GM23338 (cell line): ENCODE data around the gene EPHB6. TPM values are rescaled to one million over a fixed set of nuclear protein-coding genes. Genes with fewer than 3 reads are reported as not detected.

Source experiments
- ATAC-seq: fragments of 200-7000 bp; cut with Tn5 transposase; 3 replicates; pipeline ENCODE4 v1.9.1; 2020
- DNase-seq: peaks from one replicate; pipeline ENCODE4 v3.0.0-alpha.2; 2015; ENCODE audit warnings: low spot score
- H2AFZ ChIP-seq: fragments of 200-600 bp; sonication (generic); 2 replicates; pipeline ENCODE4 v1.8.0; 2016; ENCODE audit warnings: antibody characterized with exemption, mild to moderate bottlenecking, moderate library complexity
- H3F3A ChIP-seq: fragments of 200-600 bp; sonication (generic); replicated peaks from 2 replicates; pipeline ENCODE4 v1.8.0; 2017; ENCODE audit warnings: antibody characterized with exemption, mixed run types, low read depth
- H3K27ac ChIP-seq: fragments of 200-600 bp; sonication (generic); 2 replicates; pipeline ENCODE4 v1.6.1; 2016; ENCODE audit warnings: low read depth
- H3K27me3 ChIP-seq: fragments of 200-600 bp; sonication (generic); 2 replicates; pipeline ENCODE4 v1.8.0; 2016; ENCODE audit warnings: mild to moderate bottlenecking, mixed run types, moderate library complexity; ENCODE audit not compliant: insufficient read depth
- H3K36me3 ChIP-seq: fragments of 200-600 bp; sonication (generic); 2 replicates; pipeline ENCODE4 v1.8.0; 2016; ENCODE audit warnings: mild to moderate bottlenecking; ENCODE audit not compliant: insufficient read depth
- H3K4me1 ChIP-seq: fragments of 200-600 bp; sonication (generic); 2 replicates; pipeline ENCODE4 v1.8.0; 2016; ENCODE audit warnings: mild to moderate bottlenecking, moderate library complexity; ENCODE audit not compliant: insufficient read depth
- H3K4me2 ChIP-seq: fragments of 200-600 bp; sonication (generic); 2 replicates; pipeline ENCODE4 v1.7.1; 2017; ENCODE audit warnings: mixed run types
- H3K4me3 ChIP-seq: fragments of 200-600 bp; sonication (generic); 2 replicates; pipeline ENCODE4 v1.6.1; 2016; ENCODE audit warnings: mixed run types
- H3K79me2 ChIP-seq: fragments of 200-600 bp; sonication (generic); replicated peaks from 2 replicates; pipeline ENCODE4 v1.8.0; 2017; ENCODE audit warnings: mild to moderate bottlenecking; ENCODE audit not compliant: insufficient read depth
- H3K9me2 ChIP-seq: fragments of 200-600 bp; sonication (generic); 2 replicates; pipeline ENCODE4 v1.8.0; 2017; ENCODE audit not compliant: insufficient read depth
- H4K20me1 ChIP-seq: fragments of 200-600 bp; sonication (generic); replicated peaks from 2 replicates; pipeline ENCODE4 v1.8.0; 2017; ENCODE audit warnings: mild to moderate bottlenecking; ENCODE audit not compliant: insufficient read depth
- H3K27ac Mint-ChIP-seq: 2 replicates; pipeline ENCODE4 v1.8.0; 2020; ENCODE audit warnings: inconsistent platforms, mild to moderate bottlenecking, moderate library complexity, mixed read lengths
- H3K27me3 Mint-ChIP-seq: 3 replicates; pipeline ENCODE4 v1.8.0; 2022; ENCODE audit warnings: low read depth, mild to moderate bottlenecking, moderate library complexity, mixed read lengths, inconsistent platforms; ENCODE audit not compliant: insufficient read depth, poor library complexity
- H3K36me3 Mint-ChIP-seq: 3 replicates; pipeline ENCODE4 v1.8.0; 2021; ENCODE audit warnings: low read depth, mild to moderate bottlenecking, inconsistent platforms, moderate library complexity, mixed read lengths
- H3K4me1 Mint-ChIP-seq: 3 replicates; pipeline ENCODE4 v1.8.0; 2020; ENCODE audit warnings: mild to moderate bottlenecking, inconsistent platforms, mixed read lengths
- H3K4me3 Mint-ChIP-seq: 3 replicates; pipeline ENCODE4 v1.8.0; 2021; ENCODE audit warnings: moderate library complexity, mild to moderate bottlenecking, inconsistent platforms, mixed read lengths
- H3K9me3 Mint-ChIP-seq: 3 replicates; pipeline ENCODE4 v1.8.0; 2020; ENCODE audit warnings: moderate library complexity, mild to moderate bottlenecking, inconsistent platforms, mixed read lengths
- EZH2 ChIP-seq: fragments of 200-600 bp; sonication (generic); IDR thresholded peaks from one replicate; pipeline ENCODE4 v1.8.0; 2017; ENCODE audit warnings: antibody characterized with exemption, mild to moderate bottlenecking, low read depth; ENCODE audit not compliant: unreplicated experiment
- EZH2phosphoT487 ChIP-seq: fragments of 200-600 bp; sonication (generic); IDR thresholded peaks from one replicate; pipeline ENCODE4 v1.8.1; 2018; ENCODE audit warnings: antibody characterized with exemption; ENCODE audit not compliant: unreplicated experiment
- STAT1 ChIP-seq: IDR thresholded peaks from one replicate; pipeline ENCODE4 v1.6.1; 2016; ENCODE audit warnings: antibody characterized with exemption; ENCODE audit not compliant: unreplicated experiment
- ZNF331 ChIP-seq: fragments of 250-450 bp; sonication (Bioruptor Pico); IDR thresholded peaks from 2 replicates; pipeline ENCODE4 v1.5.0; 2020; ENCODE audit warnings: low read depth, mild to moderate bottlenecking, moderate library complexity
- polyA plus RNA-seq: library from polyadenylated mRNA; unstranded; fragments of >200 nt; fragmentation: Nextera tagmentation; extraction: Ambion mirVana; gene quantifications from 2 replicates; pipeline ENCODE4 v1.2.1, GENCODE V29; 2016
- total RNA-seq: library from RNA; depleted of rRNA; stranded (reverse); fragments of >200 nt; shearing (Covaris generic); gene quantifications from 2 replicates; pipeline ENCODE4 v1.2.3, GENCODE V29; 2014
- TF ChIP-seq, protein P1 (sequence below): IDR thresholded peaks from one replicate; pipeline ENCODE4 v1.6.1; 2018; ENCODE audit warnings: antibody characterized with exemption; ENCODE audit not compliant: unreplicated experiment
- TF ChIP-seq, protein P2 (sequence below): IDR thresholded peaks from 2 replicates; pipeline ENCODE4 v1.6.1; 2016; ENCODE audit warnings: antibody characterized with exemption
- TF ChIP-seq, protein P3 (sequence below), 2 experiments: fragments of 200-600 bp in 1 of 2; sonication (generic) in 1 of 2; conservative IDR thresholded peaks; 2 replicates each; pipeline versions ENCODE4 v1.5.1 to v1.6.1; 2016 to 2017; ENCODE audit warnings: antibody characterized with exemption in 2 of 2, low read depth in 2 of 2, mild to moderate bottlenecking in 2 of 2, moderate library complexity in 1 of 2
- TF ChIP-seq, protein P4 (sequence below): fragments of 250-450 bp; sonication (Bioruptor Pico); IDR thresholded peaks from 2 replicates; pipeline ENCODE4 v1.5.0; 2020; ENCODE audit warnings: mild to moderate bottlenecking, moderate library complexity

EPHB6 gene
- total and polyA plus RNA-seq, 2 experiments from 2014 or later, result 20.8 to 27.5 TPM

DNA sequence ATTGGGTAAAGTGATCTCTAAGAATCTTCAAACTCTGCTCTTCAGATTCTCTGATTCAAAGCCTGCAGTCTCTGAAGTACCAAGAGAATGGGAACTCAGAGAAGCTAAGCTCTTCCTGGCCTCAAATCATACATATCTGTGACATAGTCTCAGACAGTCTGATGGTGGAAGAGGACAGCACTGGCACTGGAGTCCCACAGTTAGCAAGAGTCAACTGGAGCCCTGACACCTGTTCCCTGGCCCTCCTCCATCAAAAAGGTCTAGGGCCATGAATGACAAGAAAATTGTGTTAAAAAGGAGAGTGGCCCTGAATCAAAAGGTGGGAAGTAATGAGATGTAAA is 46.4 kb upstream of the EPHB6 start:
- Histone ChIP-seq H3F3A (no peaks in the 10 kb centered on the region), H3K27me3 (no peaks in the 10 kb centered on the region), H3K4me2 (no peak overlapping the region), H3K4me3 (no peak overlapping the region), H3K36me3 (no peaks in the 10 kb centered on the region), H4K20me1 (no peaks in the 10 kb centered on the region), H3K4me1 (peaks cover 40% of the 10 kb centered on the region), H2AFZ (no peak overlapping the region), H3K9me2 (no peaks in the 10 kb centered on the region), H3K27ac (no peak overlapping the region), H3K79me2 (no peaks in the 10 kb centered on the region)
- Mint-ChIP-seq H3K36me3 (peaks cover 9% of the 10 kb centered on the region; the same call in 2 of the 3 replicates), H3K27me3 (peaks cover 18% of the 10 kb centered on the region), H3K4me3 (no peak overlapping the region), H3K9me3 (no peaks in the 10 kb centered on the region; the same call in 2 of the 3 replicates), H3K27ac (no peak overlapping the region), H3K4me1 (peaks cover 55% of the 10 kb centered on the region)
- no peak for TF ChIP-seq ZNF331 (CRISPR knock-in tag)
- TF ChIP-seq EZH2, result no peak
- TF ChIP-seq EZH2phosphoT487, result no peak
- TF ChIP-seq, protein P1, sequence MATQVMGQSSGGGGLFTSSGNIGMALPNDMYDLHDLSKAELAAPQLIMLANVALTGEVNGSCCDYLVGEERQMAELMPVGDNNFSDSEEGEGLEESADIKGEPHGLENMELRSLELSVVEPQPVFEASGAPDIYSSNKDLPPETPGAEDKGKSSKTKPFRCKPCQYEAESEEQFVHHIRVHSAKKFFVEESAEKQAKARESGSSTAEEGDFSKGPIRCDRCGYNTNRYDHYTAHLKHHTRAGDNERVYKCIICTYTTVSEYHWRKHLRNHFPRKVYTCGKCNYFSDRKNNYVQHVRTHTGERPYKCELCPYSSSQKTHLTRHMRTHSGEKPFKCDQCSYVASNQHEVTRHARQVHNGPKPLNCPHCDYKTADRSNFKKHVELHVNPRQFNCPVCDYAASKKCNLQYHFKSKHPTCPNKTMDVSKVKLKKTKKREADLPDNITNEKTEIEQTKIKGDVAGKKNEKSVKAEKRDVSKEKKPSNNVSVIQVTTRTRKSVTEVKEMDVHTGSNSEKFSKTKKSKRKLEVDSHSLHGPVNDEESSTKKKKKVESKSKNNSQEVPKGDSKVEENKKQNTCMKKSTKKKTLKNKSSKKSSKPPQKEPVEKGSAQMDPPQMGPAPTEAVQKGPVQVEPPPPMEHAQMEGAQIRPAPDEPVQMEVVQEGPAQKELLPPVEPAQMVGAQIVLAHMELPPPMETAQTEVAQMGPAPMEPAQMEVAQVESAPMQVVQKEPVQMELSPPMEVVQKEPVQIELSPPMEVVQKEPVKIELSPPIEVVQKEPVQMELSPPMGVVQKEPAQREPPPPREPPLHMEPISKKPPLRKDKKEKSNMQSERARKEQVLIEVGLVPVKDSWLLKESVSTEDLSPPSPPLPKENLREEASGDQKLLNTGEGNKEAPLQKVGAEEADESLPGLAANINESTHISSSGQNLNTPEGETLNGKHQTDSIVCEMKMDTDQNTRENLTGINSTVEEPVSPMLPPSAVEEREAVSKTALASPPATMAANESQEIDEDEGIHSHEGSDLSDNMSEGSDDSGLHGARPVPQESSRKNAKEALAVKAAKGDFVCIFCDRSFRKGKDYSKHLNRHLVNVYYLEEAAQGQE, result no peak
- no peak for TF ChIP-seq STAT1
- TF ChIP-seq, protein P2, sequence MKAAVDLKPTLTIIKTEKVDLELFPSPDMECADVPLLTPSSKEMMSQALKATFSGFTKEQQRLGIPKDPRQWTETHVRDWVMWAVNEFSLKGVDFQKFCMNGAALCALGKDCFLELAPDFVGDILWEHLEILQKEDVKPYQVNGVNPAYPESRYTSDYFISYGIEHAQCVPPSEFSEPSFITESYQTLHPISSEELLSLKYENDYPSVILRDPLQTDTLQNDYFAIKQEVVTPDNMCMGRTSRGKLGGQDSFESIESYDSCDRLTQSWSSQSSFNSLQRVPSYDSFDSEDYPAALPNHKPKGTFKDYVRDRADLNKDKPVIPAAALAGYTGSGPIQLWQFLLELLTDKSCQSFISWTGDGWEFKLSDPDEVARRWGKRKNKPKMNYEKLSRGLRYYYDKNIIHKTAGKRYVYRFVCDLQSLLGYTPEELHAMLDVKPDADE, result no peak
- TF ChIP-seq, protein P3, sequence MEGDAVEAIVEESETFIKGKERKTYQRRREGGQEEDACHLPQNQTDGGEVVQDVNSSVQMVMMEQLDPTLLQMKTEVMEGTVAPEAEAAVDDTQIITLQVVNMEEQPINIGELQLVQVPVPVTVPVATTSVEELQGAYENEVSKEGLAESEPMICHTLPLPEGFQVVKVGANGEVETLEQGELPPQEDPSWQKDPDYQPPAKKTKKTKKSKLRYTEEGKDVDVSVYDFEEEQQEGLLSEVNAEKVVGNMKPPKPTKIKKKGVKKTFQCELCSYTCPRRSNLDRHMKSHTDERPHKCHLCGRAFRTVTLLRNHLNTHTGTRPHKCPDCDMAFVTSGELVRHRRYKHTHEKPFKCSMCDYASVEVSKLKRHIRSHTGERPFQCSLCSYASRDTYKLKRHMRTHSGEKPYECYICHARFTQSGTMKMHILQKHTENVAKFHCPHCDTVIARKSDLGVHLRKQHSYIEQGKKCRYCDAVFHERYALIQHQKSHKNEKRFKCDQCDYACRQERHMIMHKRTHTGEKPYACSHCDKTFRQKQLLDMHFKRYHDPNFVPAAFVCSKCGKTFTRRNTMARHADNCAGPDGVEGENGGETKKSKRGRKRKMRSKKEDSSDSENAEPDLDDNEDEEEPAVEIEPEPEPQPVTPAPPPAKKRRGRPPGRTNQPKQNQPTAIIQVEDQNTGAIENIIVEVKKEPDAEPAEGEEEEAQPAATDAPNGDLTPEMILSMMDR (conservative IDR thresholded peaks at IDR 0.05; ENCODE audit: low read depth in 2 of 2), result no peak
- TF ChIP-seq, protein P4, sequence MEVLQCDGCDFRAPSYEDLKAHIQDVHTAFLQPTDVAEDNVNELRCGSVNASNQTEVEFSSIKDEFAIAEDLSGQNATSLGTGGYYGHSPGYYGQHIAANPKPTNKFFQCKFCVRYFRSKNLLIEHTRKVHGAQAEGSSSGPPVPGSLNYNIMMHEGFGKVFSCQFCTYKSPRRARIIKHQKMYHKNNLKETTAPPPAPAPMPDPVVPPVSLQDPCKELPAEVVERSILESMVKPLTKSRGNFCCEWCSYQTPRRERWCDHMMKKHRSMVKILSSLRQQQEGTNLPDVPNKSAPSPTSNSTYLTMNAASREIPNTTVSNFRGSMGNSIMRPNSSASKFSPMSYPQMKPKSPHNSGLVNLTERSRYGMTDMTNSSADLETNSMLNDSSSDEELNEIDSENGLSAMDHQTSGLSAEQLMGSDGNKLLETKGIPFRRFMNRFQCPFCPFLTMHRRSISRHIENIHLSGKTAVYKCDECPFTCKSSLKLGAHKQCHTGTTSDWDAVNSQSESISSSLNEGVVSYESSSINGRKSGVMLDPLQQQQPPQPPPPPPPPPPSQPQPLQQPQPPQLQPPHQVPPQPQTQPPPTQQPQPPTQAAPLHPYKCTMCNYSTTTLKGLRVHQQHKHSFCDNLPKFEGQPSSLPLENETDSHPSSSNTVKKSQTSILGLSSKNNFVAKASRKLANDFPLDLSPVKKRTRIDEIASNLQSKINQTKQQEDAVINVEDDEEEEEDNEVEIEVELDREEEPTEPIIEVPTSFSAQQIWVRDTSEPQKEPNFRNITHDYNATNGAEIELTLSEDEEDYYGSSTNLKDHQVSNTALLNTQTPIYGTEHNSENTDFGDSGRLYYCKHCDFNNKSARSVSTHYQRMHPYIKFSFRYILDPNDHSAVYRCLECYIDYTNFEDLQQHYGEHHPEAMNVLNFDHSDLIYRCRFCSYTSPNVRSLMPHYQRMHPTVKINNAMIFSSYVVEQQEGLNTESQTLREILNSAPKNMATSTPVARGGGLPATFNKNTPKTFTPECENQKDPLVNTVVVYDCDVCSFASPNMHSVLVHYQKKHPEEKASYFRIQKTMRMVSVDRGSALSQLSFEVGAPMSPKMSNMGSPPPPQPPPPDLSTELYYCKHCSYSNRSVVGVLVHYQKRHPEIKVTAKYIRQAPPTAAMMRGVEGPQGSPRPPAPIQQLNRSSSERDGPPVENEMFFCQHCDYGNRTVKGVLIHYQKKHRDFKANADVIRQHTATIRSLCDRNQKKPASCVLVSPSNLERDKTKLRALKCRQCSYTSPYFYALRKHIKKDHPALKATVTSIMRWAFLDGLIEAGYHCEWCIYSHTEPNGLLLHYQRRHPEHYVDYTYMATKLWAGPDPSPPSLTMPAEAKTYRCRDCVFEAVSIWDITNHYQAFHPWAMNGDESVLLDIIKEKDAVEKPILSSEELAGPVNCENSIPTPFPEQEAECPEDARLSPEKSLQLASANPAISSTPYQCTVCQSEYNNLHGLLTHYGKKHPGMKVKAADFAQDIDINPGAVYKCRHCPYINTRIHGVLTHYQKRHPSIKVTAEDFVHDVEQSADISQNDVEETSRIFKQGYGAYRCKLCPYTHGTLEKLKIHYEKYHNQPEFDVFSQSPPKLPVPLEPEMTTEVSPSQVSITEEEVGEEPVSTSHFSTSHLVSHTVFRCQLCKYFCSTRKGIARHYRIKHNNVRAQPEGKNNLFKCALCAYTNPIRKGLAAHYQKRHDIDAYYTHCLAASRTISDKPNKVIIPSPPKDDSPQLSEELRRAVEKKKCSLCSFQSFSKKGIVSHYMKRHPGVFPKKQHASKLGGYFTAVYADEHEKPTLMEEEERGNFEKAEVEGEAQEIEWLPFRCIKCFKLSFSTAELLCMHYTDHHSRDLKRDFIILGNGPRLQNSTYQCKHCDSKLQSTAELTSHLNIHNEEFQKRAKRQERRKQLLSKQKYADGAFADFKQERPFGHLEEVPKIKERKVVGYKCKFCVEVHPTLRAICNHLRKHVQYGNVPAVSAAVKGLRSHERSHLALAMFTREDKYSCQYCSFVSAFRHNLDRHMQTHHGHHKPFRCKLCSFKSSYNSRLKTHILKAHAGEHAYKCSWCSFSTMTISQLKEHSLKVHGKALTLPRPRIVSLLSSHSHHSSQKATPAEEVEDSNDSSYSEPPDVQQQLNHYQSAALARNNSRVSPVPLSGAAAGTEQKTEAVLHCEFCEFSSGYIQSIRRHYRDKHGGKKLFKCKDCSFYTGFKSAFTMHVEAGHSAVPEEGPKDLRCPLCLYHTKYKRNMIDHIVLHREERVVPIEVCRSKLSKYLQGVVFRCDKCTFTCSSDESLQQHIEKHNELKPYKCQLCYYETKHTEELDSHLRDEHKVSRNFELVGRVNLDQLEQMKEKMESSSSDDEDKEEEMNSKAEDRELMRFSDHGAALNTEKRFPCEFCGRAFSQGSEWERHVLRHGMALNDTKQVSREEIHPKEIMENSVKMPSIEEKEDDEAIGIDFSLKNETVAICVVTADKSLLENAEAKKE (CRISPR knock-in tag), result no peak
- DNase-seq, result no peak
- ATAC-seq, result no peak
